Fibroblast of skin of left biceps (primary cell): ENCODE measurements around the gene ZSWIM4.

Experiments used
- DNase-seq, 2 experiments: peaks; one replicate each; pipeline ENCODE4 v3.0.0-alpha.2; 2013; ENCODE audit warnings: low read depth in 2 of 2

The ZSWIM4 gene

GRCh38 chr19:13834244-13835069, 39.2 kb downstream of the ZSWIM4 start:
- no peak for DNase-seq

- DNase-seq, result no peak
Observed at GRCh38 chr19:13835791-13836723, 40.8 kb downstream of the ZSWIM4 start.

GRCh38 chr19:13838435-13839129, 43.3 kb downstream of the ZSWIM4 start:
- no peak for DNase-seq

GRCh38 chr19:13839130-13839937, 44.1 kb downstream of the ZSWIM4 start:
- DNase-seq, result no peak

- DNase-seq, result no peak
Observed at GRCh38 chr19:13839938-13840304, 44.7 kb downstream of the ZSWIM4 start.

- DNase-seq, result no peak
Observed at GRCh38 chr19:13840305-13841085, 45.3 kb downstream of the ZSWIM4 start.

GRCh38 chr19:13841086-13841961, 46.1 kb downstream of the ZSWIM4 start:
- DNase-seq, result no peak

- no peak for DNase-seq
Observed at GRCh38 chr19:13841962-13842290, 46.7 kb downstream of the ZSWIM4 start.

- DNase-seq, result no peak
Observed at GRCh38 chr19:13842291-13843103, 47.3 kb downstream of the ZSWIM4 start.

GRCh38 chr19:13843104-13843921, 48.1 kb downstream of the ZSWIM4 start:
- DNase-seq, result no peak

- no peak for DNase-seq
Observed at GRCh38 chr19:13844130-13844631, 48.9 kb downstream of the ZSWIM4 start.

GRCh38 chr19:13846557-13847406, 51.5 kb downstream of the ZSWIM4 start:
- DNase-seq, result peak; percentile 76

GRCh38 chr19:13847407-13848339, 52.4 kb downstream of the ZSWIM4 start:
- DNase-seq, result peak; percentile 84 to 88

- no peak for DNase-seq
Observed at GRCh38 chr19:13848340-13848677, 53.1 kb downstream of the ZSWIM4 start.

GRCh38 chr19:13848798-13849676, 53.8 kb downstream of the ZSWIM4 start:
- DNase-seq, result no peak
